ENCODE data around the gene GRID1. TPM values are rescaled to one million over a fixed set of nuclear protein-coding genes. Genes with fewer than 3 reads are reported as not detected.

Gene GRID1
- total RNA-seq, 1 donor = not detected

- no peak overlapping the region for H3K4me3 ChIP-seq (ENCODE audit: low read depth, low read length)
- TF ChIP-seq, protein P1, sequence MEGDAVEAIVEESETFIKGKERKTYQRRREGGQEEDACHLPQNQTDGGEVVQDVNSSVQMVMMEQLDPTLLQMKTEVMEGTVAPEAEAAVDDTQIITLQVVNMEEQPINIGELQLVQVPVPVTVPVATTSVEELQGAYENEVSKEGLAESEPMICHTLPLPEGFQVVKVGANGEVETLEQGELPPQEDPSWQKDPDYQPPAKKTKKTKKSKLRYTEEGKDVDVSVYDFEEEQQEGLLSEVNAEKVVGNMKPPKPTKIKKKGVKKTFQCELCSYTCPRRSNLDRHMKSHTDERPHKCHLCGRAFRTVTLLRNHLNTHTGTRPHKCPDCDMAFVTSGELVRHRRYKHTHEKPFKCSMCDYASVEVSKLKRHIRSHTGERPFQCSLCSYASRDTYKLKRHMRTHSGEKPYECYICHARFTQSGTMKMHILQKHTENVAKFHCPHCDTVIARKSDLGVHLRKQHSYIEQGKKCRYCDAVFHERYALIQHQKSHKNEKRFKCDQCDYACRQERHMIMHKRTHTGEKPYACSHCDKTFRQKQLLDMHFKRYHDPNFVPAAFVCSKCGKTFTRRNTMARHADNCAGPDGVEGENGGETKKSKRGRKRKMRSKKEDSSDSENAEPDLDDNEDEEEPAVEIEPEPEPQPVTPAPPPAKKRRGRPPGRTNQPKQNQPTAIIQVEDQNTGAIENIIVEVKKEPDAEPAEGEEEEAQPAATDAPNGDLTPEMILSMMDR (IDR thresholded peaks at IDR 0.05; ENCODE audit: insufficient read depth, low read depth, low read length) = no peak
- DNase-seq (ENCODE audit: low read depth) = no peak
These were observed 32.0 kb downstream of the GRID1 start for GRCh38 chr10:86334488-86335085.

- TF ChIP-seq, protein P1 (IDR thresholded peaks at IDR 0.05; ENCODE audit: insufficient read depth, low read depth, low read length) = no peak
- no peak for DNase-seq (ENCODE audit: low read depth)
- H3K4me3 ChIP-seq (ENCODE audit: low read depth, low read length) = no peak overlapping the region
These were observed 32.6 kb downstream of the GRID1 start for GRCh38 chr10:86333826-86334487.

GRCh38 chr10:86331861-86332260 is 34.7 kb downstream of the GRID1 start:
- DNase-seq (ENCODE audit: low read depth) = no peak
- TF ChIP-seq, protein P1 (IDR thresholded peaks at IDR 0.05; ENCODE audit: insufficient read depth, low read depth, low read length) = no peak

GRCh38 chr10:86330778-86331763 is 35.5 kb downstream of the GRID1 start:
- DNase-seq (ENCODE audit: low read depth) = no peak
- H3K4me3 ChIP-seq (ENCODE audit: low read depth, low read length) = no peak overlapping the region
- TF ChIP-seq, protein P1 (IDR thresholded peaks at IDR 0.05; ENCODE audit: insufficient read depth, low read depth, low read length) = no peak

More at GRCh38 chr10:86331861-86332260, 34.7 kb downstream of the GRID1 start:
- H3K4me3 ChIP-seq (ENCODE audit: low read depth, low read length) = no peak overlapping the region

- TF ChIP-seq, protein P1 (IDR thresholded peaks at IDR 0.05; ENCODE audit: insufficient read depth, low read depth, low read length) = no peak
- DNase-seq (ENCODE audit: low read depth) = no peak
- no peak overlapping the region for H3K4me3 ChIP-seq (ENCODE audit: low read depth, low read length)
These were observed 36.5 kb downstream of the GRID1 start for GRCh38 chr10:86329896-86330680.

DNA sequence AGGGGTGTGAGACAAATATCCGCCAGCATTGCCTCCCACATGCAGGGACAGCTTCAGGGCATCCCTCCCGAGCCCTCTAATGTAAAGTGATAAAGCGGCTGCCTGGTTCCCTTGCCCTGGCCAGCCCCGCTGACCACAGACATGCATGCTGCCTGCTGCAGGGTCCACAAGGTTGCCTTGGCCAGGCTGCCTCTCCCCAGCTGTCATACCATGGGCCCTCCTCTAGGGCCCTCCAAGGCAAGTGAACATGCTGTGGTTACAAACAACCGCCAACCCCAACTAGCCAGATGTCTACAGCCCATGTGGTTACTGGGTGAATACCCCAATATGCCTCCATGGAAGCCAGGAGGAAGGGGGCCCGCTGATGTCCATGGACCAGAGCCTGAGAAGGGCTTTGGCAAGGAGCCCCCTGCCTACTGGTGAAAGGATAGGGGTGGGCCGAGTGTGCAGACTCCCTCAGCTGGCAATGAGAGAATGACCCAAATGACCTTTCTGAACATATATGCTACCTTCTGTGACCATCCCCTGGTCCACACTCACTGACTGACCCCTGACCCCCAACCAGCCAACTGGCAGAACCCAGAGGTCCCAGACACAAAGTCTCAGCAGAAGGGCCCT is 37.4 kb downstream of the GRID1 start:
- TF ChIP-seq, protein P1 (IDR thresholded peaks at IDR 0.05; ENCODE audit: insufficient read depth, low read depth, low read length) = no peak
- H3K4me3 ChIP-seq (ENCODE audit: low read depth, low read length) = no peak overlapping the region
- DNase-seq (ENCODE audit: low read depth) = no peak

Data from fibroblast of villous mesenchyme (primary cell).